Activated gamma-delta T cell (primary cell): ENCODE results near the gene PEX7.
"Not testable (repeated sequence)": the region's sequence is repeated elsewhere in the genome, so short reads cannot be mapped to it uniquely, and the experiment has no call there.

Experiments used
- DNase-seq: peaks from one replicate; lab custom pipeline; 2025; lab: John Stamatoyannopoulos, UW
- total RNA-seq, 2 donors: gene quantifications; one replicate each; lab custom pipeline; 2026; lab: John Stamatoyannopoulos, UW

The PEX7 gene
- 8.0 to 8.4 reads per million in 2 donors for total RNA-seq

GRCh38 chr6:136822376-136823127, at the start of gene PEX7:
TSS of gene PEX7 (plus strand) at chr6:136822592. CDS start at chr6:136822666, 74 bp downstream.
- peak; percentile 75 for DNase-seq

- no peak for DNase-seq
Measured at GRCh38 chr6:136772685-136773472, 49.5 kb upstream of the PEX7 start.

- DNase-seq = no peak
Measured at GRCh38 chr6:136773473-136773796, 49.0 kb upstream of the PEX7 start.

- no peak for DNase-seq
Measured at GRCh38 chr6:136774228-136775041, 48.0 kb upstream of the PEX7 start.

GRCh38 chr6:136775081-136775480, 47.3 kb upstream of the PEX7 start:
- DNase-seq = no peak

GRCh38 chr6:136775548-136775947, 46.8 kb upstream of the PEX7 start:
- DNase-seq = no peak

- no peak for DNase-seq
Measured at GRCh38 chr6:136777651-136778050, 44.7 kb upstream of the PEX7 start.

- no peak for DNase-seq
Measured at GRCh38 chr6:136779682-136780081, 42.7 kb upstream of the PEX7 start.

- no peak for DNase-seq
Measured at GRCh38 chr6:136780972-136781371, 41.4 kb upstream of the PEX7 start.

- no peak for DNase-seq
Measured at GRCh38 chr6:136782021-136782770, 40.2 kb upstream of the PEX7 start.

- no peak for DNase-seq
Measured at GRCh38 chr6:136783021-136783420, 39.4 kb upstream of the PEX7 start.

GRCh38 chr6:136783495-136784270, 38.7 kb upstream of the PEX7 start:
- no peak for DNase-seq

- DNase-seq = no peak
Measured at GRCh38 chr6:136784271-136784664, 38.1 kb upstream of the PEX7 start.

GRCh38 chr6:136784910-136785746, 37.3 kb upstream of the PEX7 start:
- no peak for DNase-seq

- DNase-seq = no peak
Measured at GRCh38 chr6:136786658-136787057, 35.7 kb upstream of the PEX7 start.

- no peak for DNase-seq
Measured at GRCh38 chr6:136787726-136788068, 34.7 kb upstream of the PEX7 start.

GRCh38 chr6:136788069-136788902, 34.1 kb upstream of the PEX7 start:
- no peak for DNase-seq

- not testable (repeated sequence) for DNase-seq
Measured at GRCh38 chr6:136789440-136789839, 33.0 kb upstream of the PEX7 start.
